Measurements from ENCODE around the gene AEBP1.

Gene AEBP1

DNA sequence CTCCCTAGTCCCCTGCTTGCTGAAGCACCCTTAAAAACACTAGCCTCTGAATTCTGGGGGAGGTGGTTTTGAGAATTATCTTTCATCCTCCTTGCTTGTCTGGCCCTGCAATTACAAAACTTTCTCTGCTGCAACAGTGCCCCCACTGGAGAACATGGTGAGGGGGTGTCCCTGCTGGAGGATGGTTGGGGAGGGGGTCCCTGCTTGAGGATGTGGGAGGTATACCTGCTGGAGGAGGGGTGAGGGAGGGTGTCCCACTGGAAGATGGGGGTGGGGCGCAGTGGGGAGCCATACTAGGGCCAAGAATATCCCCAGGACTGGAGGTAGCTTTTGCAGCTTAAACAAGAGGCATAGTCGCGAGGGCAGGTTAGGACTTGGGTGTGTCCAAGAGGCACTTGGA, 18.6 kb upstream of the AEBP1 start:
- H3K4me3 ChIP-seq (ENCODE audit: low read depth, low read length), result no peak overlapping the region
- no peak for DNase-seq (ENCODE audit: low read depth)
- TF ChIP-seq CTCF (IDR thresholded peaks at IDR 0.05; ENCODE audit: control insufficient read depth, extremely low read depth, insufficient read depth), result no peak

GRCh38 chr7:44086627-44087026, 17.5 kb upstream of the AEBP1 start:
- DNase-seq (ENCODE audit: low read depth), result no peak
- H3K4me3 ChIP-seq (ENCODE audit: low read depth, low read length), result no peak overlapping the region
- TF ChIP-seq CTCF (IDR thresholded peaks at IDR 0.05; ENCODE audit: control insufficient read depth, extremely low read depth, insufficient read depth), result no peak

DNA sequence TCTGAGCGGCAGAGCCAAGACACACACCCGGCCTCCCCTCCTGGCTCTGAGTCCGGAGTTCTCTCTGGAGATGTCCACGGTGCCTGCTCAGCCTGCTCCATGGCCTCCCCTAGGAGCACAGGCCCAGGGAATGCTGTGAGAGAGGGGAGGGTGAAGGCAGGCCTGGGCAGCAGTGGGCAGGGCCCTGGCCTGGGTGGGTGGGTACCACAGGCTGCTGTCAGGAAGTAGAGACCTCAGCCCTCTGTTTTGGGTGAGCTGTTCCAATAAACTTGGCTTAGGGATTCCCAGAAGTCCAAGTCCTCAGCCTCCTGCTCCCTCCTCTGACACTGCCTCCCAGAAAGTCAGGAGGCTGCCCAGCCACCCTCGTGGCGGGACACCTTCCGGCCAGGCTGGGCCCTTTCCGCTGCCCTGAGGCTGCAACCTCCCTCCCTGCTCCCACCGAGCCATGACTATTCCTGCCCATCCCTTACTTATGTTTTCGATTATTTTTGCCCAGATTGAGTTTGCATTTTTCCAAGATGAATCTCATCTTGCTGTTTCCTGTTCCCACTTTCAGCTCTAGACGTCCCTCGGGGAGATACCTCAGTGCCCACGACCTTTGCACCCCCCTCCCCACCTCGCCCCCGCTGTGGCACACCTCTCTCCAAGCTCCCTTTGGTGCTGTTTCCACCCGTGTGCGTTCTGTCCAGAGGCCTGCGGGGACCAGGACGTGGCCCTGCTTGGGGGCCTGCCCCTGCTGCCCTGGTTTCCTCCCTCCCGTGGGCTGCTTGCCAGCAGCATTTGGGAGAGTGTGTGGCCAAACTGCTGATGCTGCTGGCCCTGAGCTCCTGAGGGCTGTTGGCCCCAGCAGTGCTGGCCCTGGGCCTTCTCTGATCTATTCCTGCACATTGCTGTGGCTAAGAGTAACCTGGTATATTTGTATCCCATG, 16.0 kb upstream of the AEBP1 start:
- TF ChIP-seq CTCF (IDR thresholded peaks at IDR 0.05; ENCODE audit: control insufficient read depth, extremely low read depth, insufficient read depth), result no peak
- H3K4me3 ChIP-seq (ENCODE audit: low read depth, low read length), result no peak overlapping the region
- no peak for DNase-seq (ENCODE audit: low read depth)

- H3K4me3 ChIP-seq (ENCODE audit: low read depth, low read length), result no peak overlapping the region
- DNase-seq (ENCODE audit: low read depth), result no peak
- no peak for TF ChIP-seq CTCF (IDR thresholded peaks at IDR 0.05; ENCODE audit: control insufficient read depth, extremely low read depth, insufficient read depth)
These were observed 11.0 kb upstream of the AEBP1 start for GRCh38 chr7:44093102-44093641.

DNA sequence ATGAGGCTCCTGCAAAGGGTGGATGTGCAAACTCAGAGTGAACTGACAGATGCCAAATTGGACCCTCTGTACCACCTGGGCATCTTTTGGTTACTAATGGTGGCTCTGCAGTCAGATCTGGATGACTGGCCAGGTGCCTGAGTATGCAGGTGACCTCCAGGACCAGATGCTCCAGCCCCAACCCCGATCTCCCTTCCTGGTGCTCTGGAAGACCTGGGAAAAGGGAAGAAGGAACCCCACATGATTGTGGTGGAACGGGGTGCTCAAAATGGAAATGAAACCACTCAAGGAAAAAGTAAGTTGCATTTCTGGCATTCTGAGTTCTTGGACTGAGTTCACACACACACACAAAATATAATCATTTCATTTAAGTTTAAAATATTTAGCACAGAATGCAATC, 9.8 kb upstream of the AEBP1 start:
- H3K4me3 ChIP-seq (ENCODE audit: low read depth, low read length), result no peak overlapping the region
- TF ChIP-seq CTCF (IDR thresholded peaks at IDR 0.05; ENCODE audit: control insufficient read depth, extremely low read depth, insufficient read depth), result no peak
- DNase-seq (ENCODE audit: low read depth), result no peak

GRCh38 chr7:44094883-44095592, 9.1 kb upstream of the AEBP1 start:
- H3K4me3 ChIP-seq (ENCODE audit: low read depth, low read length), result no peak overlapping the region
- no peak for TF ChIP-seq CTCF (IDR thresholded peaks at IDR 0.05; ENCODE audit: control insufficient read depth, extremely low read depth, insufficient read depth)
- DNase-seq (ENCODE audit: low read depth), result peak; percentile 8

All from LNCaP clone FGC (cell line).